MM.1S (cell line): Measurements from ENCODE around the gene HBM.

Experiments
- CTCF ChIP-seq: fragments of 300-600 bp; sonication (generic); IDR thresholded peaks from 2 replicates; pipeline ENCODE4 v1.5.1; 2016; ENCODE audit warnings: antibody characterized with exemption, low read length, mixed read lengths
- EZH2 ChIP-seq: fragments of 300-600 bp; sonication (generic); optimal IDR thresholded peaks from 2 replicates; pipeline ENCODE3; 2017; ENCODE audit warnings: low read depth, mild to moderate bottlenecking, antibody characterized with exemption, low read length, mixed read lengths
- EZH2phosphoT487 ChIP-seq: fragments of 300-600 bp; sonication (generic); IDR thresholded peaks from 2 replicates; pipeline ENCODE4 v1.6.1; 2018; ENCODE audit warnings: antibody characterized with exemption, low read length

- TF ChIP-seq EZH2phosphoT487 (no peak), CTCF (no peak), EZH2 (no peak)
These were observed 32.1 kb upstream of the HBM start for GRCh38 chr16:133716-134115.
